ENCODE measurements around the gene KCNQ2. TPM values are rescaled to one million over a fixed set of nuclear protein-coding genes. Genes with fewer than 3 reads are reported as not detected.

The KCNQ2 gene
- total and polyA plus RNA-seq, 8 donors: 0.54 to 12.5 (median 1.5) TPM

GRCh38 chr20:63373996-63374395, 98.5 kb downstream of the KCNQ2 start:
- Histone ChIP-seq H3K27me3 (no peaks in the 10 kb centered on the region), H3K9me3 (no peaks in the 10 kb centered on the region), H3K36me3 (no peaks in the 10 kb centered on the region), H3K27ac (no peak overlapping the region), H3K4me1 (no peaks in the 10 kb centered on the region), H3K4me3 (no peak overlapping the region)
- TF ChIP-seq CTCF (IDR thresholded peaks at IDR 0.05): no peak
- WGBS, 2 donors: 49 to 55% methylated on average over 19 of the region's 19 CpGs
- intact Hi-C loops (cut with DNase I): no loop called here
- no peak for ATAC-seq
- no peak for FAIRE-seq
- peak in 1 of 6 donors; percentile 46 for DNase-seq

GRCh38 chr20:63372971-63373885, 99.2 kb downstream of the KCNQ2 start:
- H3K27ac ChIP-seq: no peak overlapping the region
- WGBS, 2 donors: 42 to 57% methylated on average over 31 to 34 of the region's 34 CpGs
- H3K27me3 ChIP-seq: no peaks in the 10 kb centered on the region
- H3K4me1 ChIP-seq: no peaks in the 10 kb centered on the region
- no peaks in the 10 kb centered on the region for H3K9me3 ChIP-seq
- intact Hi-C loops (cut with DNase I): no loop called here
- H3K4me3 ChIP-seq: no peak overlapping the region
- ATAC-seq (no peak), DNase-seq (peak in 1 of 6 donors; percentile 35), FAIRE-seq (no peak)
- no peak for TF ChIP-seq CTCF (IDR thresholded peaks at IDR 0.05)
- no peaks in the 10 kb centered on the region for H3K36me3 ChIP-seq

GRCh38 chr20:63371291-63371865, 101.1 kb downstream of the KCNQ2 start:
- no peaks in the 10 kb centered on the region for H3K27me3 ChIP-seq

GRCh38 chr20:63370618-63371187, 101.8 kb downstream of the KCNQ2 start:
- Histone ChIP-seq H3K27ac (no peak overlapping the region), H3K4me1 (no peaks in the 10 kb centered on the region), H3K27me3 (no peaks in the 10 kb centered on the region), H3K4me3 (no peak overlapping the region), H3K36me3 (no peaks in the 10 kb centered on the region), H3K9me3 (no peaks in the 10 kb centered on the region)
- ATAC-seq (no peak), DNase-seq (peak in 1 of 6 donors; percentile 26), FAIRE-seq (no peak)
- intact Hi-C loops (cut with DNase I): no loop called here
- TF ChIP-seq CTCF (IDR thresholded peaks at IDR 0.05): no peak
- WGBS, 2 donors: 18 to 24% methylated on average over 21 of the region's 21 CpGs

More at GRCh38 chr20:63371291-63371865, 101.1 kb downstream of the KCNQ2 start:
- WGBS, 2 donors: 53 to 63% methylated on average over 28 of the region's 28 CpGs
- Histone ChIP-seq H3K36me3 (no peaks in the 10 kb centered on the region), H3K27ac (no peak overlapping the region), H3K4me1 (no peaks in the 10 kb centered on the region), H3K4me3 (no peak overlapping the region), H3K9me3 (no peaks in the 10 kb centered on the region)
- DNase-seq: peak in 1 of 6 donors; percentile 34
- intact Hi-C loops (cut with DNase I): no loop called here
- FAIRE-seq: no peak
- ATAC-seq: no peak
- no peak for TF ChIP-seq CTCF (IDR thresholded peaks at IDR 0.05)
